Stimulated activated naive CD8-positive, alpha-beta T cell treated with anti-CD3 and anti-CD28 coated beads, Interleukin-15, Interleukin-2, amounts not matched to agents 100 ng/mL and 50 ng/mL, for 24 hours (primary cell): ENCODE data around the gene MCCD1.
"Not testable (repeated sequence)": the region's sequence is repeated elsewhere in the genome, so short reads cannot be mapped to it uniquely, and the experiment has no call there.

Source experiments
- H3K27ac Mint-ChIP-seq: one replicate; pipeline ENCODE4 v1.8.0; 2021; ENCODE audit warnings: mild to moderate bottlenecking, mixed read lengths
- H3K27me3 Mint-ChIP-seq: one replicate; pipeline ENCODE4 v1.8.0; 2021; ENCODE audit warnings: mixed read lengths
- H3K36me3 Mint-ChIP-seq: one replicate; pipeline ENCODE4 v1.8.0; 2021; ENCODE audit warnings: low read depth, mixed read lengths
- H3K4me1 Mint-ChIP-seq: one replicate; pipeline ENCODE4 v1.8.0; 2021; ENCODE audit warnings: low read depth, mixed read lengths
- H3K4me3 Mint-ChIP-seq: one replicate; pipeline ENCODE4 v1.8.0; 2021; ENCODE audit warnings: mild to moderate bottlenecking, mixed read lengths
- H3K9me3 Mint-ChIP-seq: one replicate; pipeline ENCODE4 v1.8.0; 2021; ENCODE audit warnings: mixed read lengths

MCCD1 gene

GRCh38 chr6:31546339-31546957, 17.7 kb downstream of the MCCD1 start, which contains the start of gene ATP6V1G2:
ATP6V1G2 (minus strand) TSS chr6:31546608; CDS start chr6:31546559, 49 bp downstream.
- peak within 1 kb of the TSS; percentile 90 for H3K27ac Mint-ChIP-seq
- peak within 1 kb of the TSS; percentile 85 for H3K4me3 Mint-ChIP-seq
- no peaks in the 10 kb centered on the region for H3K9me3 Mint-ChIP-seq
- peaks cover 13% of the 10 kb centered on the region for H3K36me3 Mint-ChIP-seq
- peaks cover 68% of the 10 kb centered on the region for H3K4me1 Mint-ChIP-seq
- H3K27me3 Mint-ChIP-seq, result no peaks in the 10 kb centered on the region

- no peaks in the 10 kb centered on the region for H3K9me3 Mint-ChIP-seq
- H3K36me3 Mint-ChIP-seq, result peaks cover 13% of the 10 kb centered on the region
- peak within 1 kb of the TSS; percentile 85 for H3K4me3 Mint-ChIP-seq
- no peaks in the 10 kb centered on the region for H3K27me3 Mint-ChIP-seq
- H3K27ac Mint-ChIP-seq, result peak within 1 kb of the TSS; percentile 90
- H3K4me1 Mint-ChIP-seq, result peaks cover 71% of the 10 kb centered on the region
Measured at GRCh38 chr6:31546958-31547726, 18.4 kb downstream of the MCCD1 start, which contains the start of gene NFKBIL1. NFKBIL1 (plus strand) TSS chr6:31547608; CDS start chr6:31547695, 87 bp downstream.

- no peaks in the 10 kb centered on the region for H3K27me3 Mint-ChIP-seq
- H3K9me3 Mint-ChIP-seq, result no peaks in the 10 kb centered on the region
- H3K4me1 Mint-ChIP-seq, result peaks cover 69% of the 10 kb centered on the region
- H3K27ac Mint-ChIP-seq, result peak overlapping the region; percentile 90
- peaks cover 20% of the 10 kb centered on the region for H3K36me3 Mint-ChIP-seq
- H3K4me3 Mint-ChIP-seq, result peak overlapping the region; percentile 85
Measured at GRCh38 chr6:31547727-31548543, 19.2 kb downstream of the MCCD1 start.

- H3K9me3 Mint-ChIP-seq, result no peaks in the 10 kb centered on the region
Measured at GRCh38 chr6:31548544-31548873, 19.7 kb downstream of the MCCD1 start.

GRCh38 chr6:31551371-31551770, 22.6 kb downstream of the MCCD1 start:
- Mint-ChIP-seq H3K4me3 (peak overlapping the region; percentile 41), H3K4me1 (peaks cover 75% of the 10 kb centered on the region), H3K36me3 (peaks cover 30% of the 10 kb centered on the region)
- H3K27ac Mint-ChIP-seq, H3K27me3 Mint-ChIP-seq, H3K9me3 Mint-ChIP-seq: not testable (repeated sequence)

More at GRCh38 chr6:31548544-31548873, 19.7 kb downstream of the MCCD1 start:
- H3K36me3 Mint-ChIP-seq, result peaks cover 25% of the 10 kb centered on the region
- H3K27ac Mint-ChIP-seq, result peak overlapping the region; percentile 61
- peaks cover 67% of the 10 kb centered on the region for H3K4me1 Mint-ChIP-seq
- no peaks in the 10 kb centered on the region for H3K27me3 Mint-ChIP-seq
- H3K4me3 Mint-ChIP-seq, result peak overlapping the region; percentile 85

GRCh38 chr6:31556307-31556706, 27.5 kb downstream of the MCCD1 start:
- Mint-ChIP-seq H3K4me1 (peaks cover 78% of the 10 kb centered on the region), H3K27me3 (peaks cover 5% of the 10 kb centered on the region), H3K27ac (peak overlapping the region; percentile 16), H3K4me3 (no peak overlapping the region), H3K9me3 (no peaks in the 10 kb centered on the region), H3K36me3 (peaks cover 41% of the 10 kb centered on the region)

GRCh38 chr6:31557443-31558317, 28.9 kb downstream of the MCCD1 start:
- peak overlapping the region; percentile 98 for H3K27ac Mint-ChIP-seq
- H3K27me3 Mint-ChIP-seq, result peaks cover 5% of the 10 kb centered on the region
- H3K36me3 Mint-ChIP-seq, result peaks cover 44% of the 10 kb centered on the region
- H3K9me3 Mint-ChIP-seq, result no peaks in the 10 kb centered on the region
- peaks cover 81% of the 10 kb centered on the region for H3K4me1 Mint-ChIP-seq
- peak overlapping the region; percentile 20 for H3K4me3 Mint-ChIP-seq

GRCh38 chr6:31558318-31558625, 29.5 kb downstream of the MCCD1 start:
- Mint-ChIP-seq H3K4me3 (peak overlapping the region; percentile 80), H3K27me3 (peaks cover 5% of the 10 kb centered on the region), H3K36me3 (peaks cover 42% of the 10 kb centered on the region), H3K27ac (peak overlapping the region; percentile 98), H3K4me1 (peaks cover 84% of the 10 kb centered on the region), H3K9me3 (no peaks in the 10 kb centered on the region)

- Mint-ChIP-seq H3K4me1 (peaks cover 89% of the 10 kb centered on the region), H3K4me3 (peak overlapping the region; percentile 80)
Measured at GRCh38 chr6:31558631-31559500, 30.1 kb downstream of the MCCD1 start.

GRCh38 chr6:31559606-31559957, 30.8 kb downstream of the MCCD1 start:
- Mint-ChIP-seq H3K27ac (peak overlapping the region; percentile 98), H3K4me3 (peak overlapping the region; percentile 80), H3K9me3 (no peaks in the 10 kb centered on the region), H3K36me3 (peaks cover 45% of the 10 kb centered on the region), H3K4me1 (peaks cover 87% of the 10 kb centered on the region), H3K27me3 (peaks cover 5% of the 10 kb centered on the region)

More at GRCh38 chr6:31558631-31559500, 30.1 kb downstream of the MCCD1 start:
- Mint-ChIP-seq H3K27me3 (peaks cover 5% of the 10 kb centered on the region), H3K9me3 (no peaks in the 10 kb centered on the region), H3K27ac (peak overlapping the region; percentile 98), H3K36me3 (peaks cover 44% of the 10 kb centered on the region)

GRCh38 chr6:31559958-31560696, 31.4 kb downstream of the MCCD1 start:
- peak overlapping the region; percentile 80 for H3K4me3 Mint-ChIP-seq
- peaks cover 47% of the 10 kb centered on the region for H3K36me3 Mint-ChIP-seq
- no peaks in the 10 kb centered on the region for H3K9me3 Mint-ChIP-seq
- H3K27me3 Mint-ChIP-seq, result peaks cover 5% of the 10 kb centered on the region
- H3K27ac Mint-ChIP-seq, result peak overlapping the region; percentile 98
- peaks cover 87% of the 10 kb centered on the region for H3K4me1 Mint-ChIP-seq

GRCh38 chr6:31560697-31561058, 31.9 kb downstream of the MCCD1 start:
- H3K9me3 Mint-ChIP-seq, result no peaks in the 10 kb centered on the region
- peaks cover 50% of the 10 kb centered on the region for H3K36me3 Mint-ChIP-seq
- peak overlapping the region; percentile 98 for H3K27ac Mint-ChIP-seq
- H3K27me3 Mint-ChIP-seq, result peaks cover 5% of the 10 kb centered on the region
- peaks cover 92% of the 10 kb centered on the region for H3K4me1 Mint-ChIP-seq
- peak overlapping the region; percentile 80 for H3K4me3 Mint-ChIP-seq
